GM12891 (cell line): Measurements from ENCODE around the gene C10orf71.

ENCODE experiments used
- DNase-seq: peaks from one replicate; pipeline ENCODE4 v3.0.0; 2011; ENCODE audit warnings: low spot score; ENCODE audit not compliant: insufficient read length
- FAIRE-seq: peaks from 2 replicates; lab custom pipeline; 2011; peaks lifted over from hg19 to GRCh38; lab: Jason Lieb, UNC
- PAX5 ChIP-seq: IDR thresholded peaks from 2 replicates; pipeline ENCODE4 v1.6.1; 2011; ENCODE audit warnings: low read length, moderate library complexity, mild to moderate bottlenecking; ENCODE audit not compliant: insufficient read depth, severe bottlenecking
- POLR2A ChIP-seq: IDR thresholded peaks from 2 replicates; pipeline ENCODE4 v1.6.1; 2011; ENCODE audit warnings: low read depth, low read length, control low read depth
- POLR2AphosphoS5 ChIP-seq: IDR thresholded peaks from 2 replicates; pipeline ENCODE4 v1.6.1; 2011; ENCODE audit warnings: low read depth, low read length, control low read depth
- POU2F2 ChIP-seq: IDR thresholded peaks from 2 replicates; pipeline ENCODE4 v1.6.1; 2011; ENCODE audit warnings: low read depth, mild to moderate bottlenecking, control low read depth, low read length, moderate library complexity
- SPI1 ChIP-seq: IDR thresholded peaks from 2 replicates; pipeline ENCODE4 v1.6.1; 2011; ENCODE audit warnings: low read depth, low read length, control low read depth
- TAF1 ChIP-seq: IDR thresholded peaks from 2 replicates; pipeline ENCODE4 v1.6.1; 2011; ENCODE audit warnings: low read depth, low read length, control low read depth

The C10orf71 gene

GRCh38 chr10:49273626-49274025 lies 25.3 kb upstream of the C10orf71 start:
- no peak for TF ChIP-seq POLR2A
- no peak for TF ChIP-seq POLR2AphosphoS5
- TF ChIP-seq TAF1, result no peak
- no peak for TF ChIP-seq SPI1
- TF ChIP-seq POU2F2, result no peak
- TF ChIP-seq PAX5, result no peak
- DNase-seq (no peak), FAIRE-seq (no peak)

DNA sequence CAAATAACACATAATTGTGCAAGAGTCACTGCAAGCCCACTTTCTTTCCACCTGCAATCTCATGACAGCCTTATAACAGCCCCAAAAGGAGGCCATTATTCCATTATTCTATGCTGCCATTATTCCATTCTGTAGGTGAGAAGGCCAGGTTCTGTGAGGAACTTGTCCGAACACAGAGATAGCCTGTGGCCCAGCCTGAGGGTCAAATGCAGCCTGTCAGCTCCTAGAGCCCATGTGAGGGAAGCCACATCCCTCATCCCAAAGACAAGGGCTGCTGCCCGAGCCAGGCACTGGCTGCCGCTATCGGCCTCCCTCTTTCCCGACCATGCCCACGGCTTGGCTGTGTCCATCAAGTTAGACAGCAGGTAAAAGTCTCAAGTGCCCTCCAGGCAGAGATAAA lies 24.1 kb upstream of the C10orf71 start:
- DNase-seq, result no peak
- TF ChIP-seq SPI1 (no peak), POU2F2 (no peak), PAX5 (no peak)
- no peak for FAIRE-seq

DNA sequence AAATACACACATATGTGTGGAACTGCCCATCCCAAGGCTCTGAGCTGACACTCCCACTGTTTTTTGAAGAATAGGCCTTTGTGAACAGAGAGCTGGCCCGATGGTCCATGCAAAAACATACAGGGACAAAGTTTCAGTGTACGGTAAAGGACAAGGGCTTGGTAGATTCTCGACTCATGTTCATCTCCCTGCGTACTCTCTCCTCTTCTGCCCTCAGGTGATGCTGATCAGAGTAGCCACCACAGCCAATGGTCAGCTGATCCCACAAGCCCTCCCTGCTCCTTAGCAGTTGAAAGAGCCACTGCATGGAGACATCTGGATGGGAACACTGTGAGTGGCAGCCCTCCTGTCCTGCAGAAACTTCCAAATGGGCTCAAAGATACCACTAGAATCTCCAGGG lies 23.1 kb upstream of the C10orf71 start:
- FAIRE-seq, result no peak
- no peak for DNase-seq
- TF ChIP-seq PAX5, result no peak

DNA sequence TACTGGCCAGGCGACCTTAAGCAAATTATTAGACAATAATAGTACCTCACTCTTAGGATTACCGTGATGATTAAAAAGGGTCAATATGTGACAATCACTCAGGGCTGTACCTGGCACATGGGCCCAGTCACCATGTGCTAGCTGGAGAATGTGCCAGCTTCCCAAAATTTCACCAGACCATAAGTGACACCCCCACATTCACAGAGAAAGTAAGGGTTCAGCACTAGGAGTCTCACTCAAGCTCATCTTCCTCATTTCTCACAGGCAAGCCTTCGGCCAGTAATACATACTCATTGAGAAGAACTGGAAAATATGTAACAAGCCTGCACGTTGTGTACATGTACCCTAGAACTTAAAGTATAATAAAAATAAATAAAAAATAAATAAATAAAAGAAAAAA lies 22.4 kb upstream of the C10orf71 start:
- FAIRE-seq (no peak), DNase-seq (no peak)
- TF ChIP-seq SPI1 (no peak), POU2F2 (no peak), POLR2A (no peak), TAF1 (no peak), PAX5 (no peak), POLR2AphosphoS5 (no peak)

DNA sequence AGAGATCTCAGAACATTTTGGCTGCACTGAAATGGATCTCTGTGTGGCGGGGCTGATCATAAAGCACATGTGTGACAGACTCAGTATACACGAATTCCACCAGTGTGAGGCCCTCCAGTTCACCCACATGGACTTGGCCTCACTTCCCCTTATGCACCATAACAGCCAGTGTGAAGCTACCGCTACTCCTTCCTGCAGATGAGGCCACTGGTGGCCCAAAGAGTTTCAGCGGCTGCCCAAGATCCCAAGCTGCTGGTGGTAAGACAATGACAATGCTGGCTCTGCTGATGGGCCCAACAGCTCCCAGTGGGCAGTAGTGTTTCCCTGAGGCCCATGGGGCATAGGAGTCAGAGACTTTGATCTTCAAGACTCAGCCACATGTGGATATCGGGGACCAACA lies 21.0 kb upstream of the C10orf71 start:
- no peak for FAIRE-seq
- no peak for DNase-seq
- no peak for TF ChIP-seq POLR2A
- no peak for TF ChIP-seq POLR2AphosphoS5
- TF ChIP-seq PAX5, result no peak
- peak; percentile 51; the same call in 1 of the 2 replicates for TF ChIP-seq SPI1

DNA sequence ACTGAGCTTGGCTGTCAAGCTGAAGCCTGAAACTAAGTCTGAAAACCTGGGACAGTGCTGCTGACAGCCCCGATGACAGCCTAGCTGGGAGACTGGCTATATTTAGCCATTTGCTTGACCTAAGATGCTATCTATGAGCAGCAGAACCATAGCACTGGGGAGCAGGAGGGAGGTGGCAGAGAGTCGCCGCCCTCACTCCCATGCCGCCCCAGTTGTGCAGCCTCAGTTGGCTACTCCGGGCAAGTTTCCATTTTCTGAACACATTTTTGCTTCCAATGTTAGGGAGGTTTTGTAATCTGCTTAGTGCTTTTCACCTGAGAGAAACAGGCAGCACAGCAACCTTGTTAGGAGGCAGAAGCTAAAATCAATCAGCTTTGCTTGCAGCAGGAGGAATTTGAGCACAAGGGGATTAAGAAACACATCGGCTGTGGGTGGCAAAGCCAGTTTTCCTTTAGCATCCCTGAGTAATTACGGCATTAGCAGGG lies 20.4 kb upstream of the C10orf71 start:
- no peak for TF ChIP-seq TAF1
- no peak for TF ChIP-seq SPI1
- TF ChIP-seq POLR2A, result no peak
- no peak for TF ChIP-seq PAX5
- no peak for TF ChIP-seq POU2F2
- no peak for TF ChIP-seq POLR2AphosphoS5
- no peak for DNase-seq
- FAIRE-seq, result no peak

GRCh38 chr10:49279015-49279880 lies 19.7 kb upstream of the C10orf71 start:
- FAIRE-seq (no peak), DNase-seq (no peak)
- TF ChIP-seq POLR2AphosphoS5 (no peak), SPI1 (no peak), TAF1 (no peak), POLR2A (no peak), PAX5 (no peak), POU2F2 (no peak)

DNA sequence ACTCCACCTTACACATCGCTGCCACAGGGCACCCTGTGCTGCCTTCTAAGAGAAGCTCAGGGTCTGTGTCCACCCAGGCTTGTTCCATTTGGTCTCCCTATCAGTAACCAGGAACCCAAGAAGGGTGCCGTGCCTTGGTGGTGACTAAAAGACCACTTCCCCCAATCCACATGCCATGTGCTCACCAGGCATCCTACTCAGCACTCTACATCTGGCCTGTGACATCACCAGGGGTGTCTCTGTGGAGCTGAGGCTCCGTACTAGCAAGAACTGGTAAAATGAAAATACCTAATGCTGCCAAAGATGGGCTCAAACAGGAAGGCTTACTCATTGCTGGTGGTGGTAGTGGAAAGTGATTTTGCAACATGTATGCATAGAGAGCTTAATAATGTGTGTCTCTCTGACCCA lies 19.0 kb upstream of the C10orf71 start:
- DNase-seq, result no peak
- FAIRE-seq, result no peak
- TF ChIP-seq POLR2AphosphoS5 (no peak), POLR2A (no peak), POU2F2 (no peak), TAF1 (no peak), SPI1 (no peak), PAX5 (no peak)

GRCh38 chr10:49281461-49281860 lies 17.5 kb upstream of the C10orf71 start:
- DNase-seq (no peak), FAIRE-seq (no peak)
- no peak for TF ChIP-seq SPI1
- no peak for TF ChIP-seq PAX5
- no peak for TF ChIP-seq POLR2AphosphoS5
- TF ChIP-seq POLR2A, result no peak
- TF ChIP-seq POU2F2, result no peak
- TF ChIP-seq TAF1, result no peak

DNA sequence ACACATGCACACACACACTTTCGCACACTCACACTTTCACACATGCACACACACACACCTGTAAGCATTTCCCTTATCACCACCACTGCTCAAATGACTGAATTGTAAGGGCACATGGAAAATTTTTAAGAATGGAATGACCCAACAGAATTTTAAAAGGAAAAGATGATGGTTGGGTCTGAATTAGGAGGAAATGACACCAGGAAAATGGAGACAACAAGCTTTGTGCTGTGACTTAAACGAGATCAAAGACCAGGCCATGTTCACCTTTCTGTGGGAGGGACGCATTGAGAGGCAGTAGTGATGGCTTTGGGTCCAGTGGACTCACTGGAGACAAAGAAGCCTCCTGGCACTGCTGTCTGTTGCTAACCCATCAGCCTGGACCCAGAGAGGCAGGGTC lies 16.7 kb upstream of the C10orf71 start:
- FAIRE-seq (no peak), DNase-seq (no peak)
- TF ChIP-seq TAF1, result no peak
- TF ChIP-seq POU2F2, result no peak
- TF ChIP-seq PAX5, result no peak
- TF ChIP-seq POLR2A, result no peak
- TF ChIP-seq POLR2AphosphoS5, result no peak
- no peak for TF ChIP-seq SPI1
